H1 (cell line): ENCODE results near the gene SPDEF. TPM values are rescaled to one million over a fixed set of nuclear protein-coding genes. Genes with fewer than 3 reads are reported as not detected.

ENCODE experiments used
- E2F6 ChIP-seq: IDR thresholded peaks from 2 replicates; pipeline ENCODE4 v1.6.1; 2012; ENCODE audit warnings: inconsistent platforms
- JUND ChIP-seq: IDR thresholded peaks from 2 replicates; pipeline ENCODE4 v1.6.1; 2011; ENCODE audit warnings: mild to moderate bottlenecking, improper control_type of control experiment, low read length
- POLR2AphosphoS5 ChIP-seq: IDR thresholded peaks from 2 replicates; pipeline ENCODE4 v1.6.1; 2011; ENCODE audit warnings: low read depth, low read length
- polyA plus RNA-seq, 7 experiments: library from polyadenylated mRNA; depleted of rRNA in 3 of 7; stranded (reverse) in 5 of 7; unstranded in 2 of 7; fragments of >200 nt in 5 of 7; fragments of 200-250 nt in 2 of 7; gene quantifications; 1 replicate in 5 of 7; 2 replicates in 1 of 7; 4 replicates in 1 of 7; pipeline versions ENCODE4 v1.2.1 to v1.2.3, GENCODE V29; 2011 to 2013; ENCODE audit warnings: missing spikeins in 2 of 7, mixed read lengths in 2 of 7
- total RNA-seq: library from RNA; stranded (reverse); fragmentation: NEBNext Ultra II Directional; extraction: Animal tissue kit (Norgen Biotek cat#: 25700); gene quantifications from 2 replicates; pipeline ENCODE4 v1.2.1, GENCODE V29; 2021

SPDEF gene
- total and polyA plus RNA-seq, 2 of the 8 experiments (the other 6 are each of a cell fraction or from before 2014, with no cell fraction given): 0.15 to 0.30 TPM

GRCh38 chr6:34532230-34532629 is 23.9 kb downstream of the SPDEF start (continued):
- TF ChIP-seq POLR2AphosphoS5 (no peak), JUND (no peak), E2F6 (no peak)
